Endothelial cell of umbilical vein (primary cell): Measurements from ENCODE around the gene CDT1.

Experiments used
- FOS ChIP-seq: IDR thresholded peaks from 2 replicates; pipeline ENCODE4 v1.6.1; 2011; ENCODE audit warnings: mild to moderate bottlenecking, low read length, moderate library complexity, borderline replicate concordance; ENCODE audit not compliant: insufficient read depth
- POLR2A ChIP-seq: IDR thresholded peaks from 2 replicates; pipeline ENCODE4 v1.6.1; 2012; ENCODE audit warnings: low read depth, mild to moderate bottlenecking, control low read depth, low read length
- TF ChIP-seq, protein P1 (sequence below), 2 donors: IDR thresholded peaks; 1 replicate in 1 of 2; 2 replicates in 1 of 2; pipeline ENCODE4 v1.5.1; 2011; ENCODE audit warnings: low read length in 2 of 2, mild to moderate bottlenecking in 2 of 2, moderate library complexity in 2 of 2, control low read depth in 1 of 2, inconsistent platforms in 1 of 2, low read depth in 1 of 2; ENCODE audit not compliant: insufficient read depth in 1 of 2; ENCODE audit errors: extremely low read depth in 1 of 2

DNA sequence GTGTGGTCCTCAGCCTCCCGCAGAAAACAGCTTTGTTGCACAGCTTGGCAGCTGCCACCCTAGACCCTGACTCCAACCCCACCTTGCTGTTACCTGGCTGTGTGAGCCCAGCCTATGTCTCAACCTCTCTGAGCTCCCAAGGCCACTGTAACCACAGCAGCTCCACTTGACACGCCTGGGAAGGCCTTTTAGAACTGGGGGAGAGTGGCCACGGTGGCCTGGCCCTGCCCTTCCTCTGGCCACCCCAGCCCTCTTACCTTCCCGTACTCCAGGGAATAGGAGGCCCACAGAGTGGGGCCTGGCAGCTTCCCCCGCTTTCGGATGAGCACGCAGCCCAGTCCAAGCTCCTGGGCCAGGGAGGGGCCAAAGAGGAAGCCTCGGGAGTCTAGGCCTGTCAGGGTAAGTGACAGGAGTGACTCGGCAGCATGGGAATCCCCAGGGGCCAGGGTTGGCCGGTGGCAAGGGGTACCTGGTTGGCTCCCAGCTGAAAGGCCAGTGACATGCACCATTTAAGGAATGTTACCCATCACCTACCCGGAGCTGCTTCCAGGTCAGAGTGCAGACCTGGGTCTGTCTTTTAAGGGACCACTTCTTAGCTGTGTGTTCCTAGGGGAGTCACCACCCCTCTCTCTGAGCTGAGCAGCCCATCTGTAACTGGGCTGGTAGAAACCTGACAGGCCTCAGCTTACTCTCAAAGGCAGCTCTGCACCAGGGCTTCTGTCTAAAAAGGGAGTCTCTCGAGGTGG, 6.8 kb downstream of the CDT1 start:
- TF ChIP-seq, protein P1, sequence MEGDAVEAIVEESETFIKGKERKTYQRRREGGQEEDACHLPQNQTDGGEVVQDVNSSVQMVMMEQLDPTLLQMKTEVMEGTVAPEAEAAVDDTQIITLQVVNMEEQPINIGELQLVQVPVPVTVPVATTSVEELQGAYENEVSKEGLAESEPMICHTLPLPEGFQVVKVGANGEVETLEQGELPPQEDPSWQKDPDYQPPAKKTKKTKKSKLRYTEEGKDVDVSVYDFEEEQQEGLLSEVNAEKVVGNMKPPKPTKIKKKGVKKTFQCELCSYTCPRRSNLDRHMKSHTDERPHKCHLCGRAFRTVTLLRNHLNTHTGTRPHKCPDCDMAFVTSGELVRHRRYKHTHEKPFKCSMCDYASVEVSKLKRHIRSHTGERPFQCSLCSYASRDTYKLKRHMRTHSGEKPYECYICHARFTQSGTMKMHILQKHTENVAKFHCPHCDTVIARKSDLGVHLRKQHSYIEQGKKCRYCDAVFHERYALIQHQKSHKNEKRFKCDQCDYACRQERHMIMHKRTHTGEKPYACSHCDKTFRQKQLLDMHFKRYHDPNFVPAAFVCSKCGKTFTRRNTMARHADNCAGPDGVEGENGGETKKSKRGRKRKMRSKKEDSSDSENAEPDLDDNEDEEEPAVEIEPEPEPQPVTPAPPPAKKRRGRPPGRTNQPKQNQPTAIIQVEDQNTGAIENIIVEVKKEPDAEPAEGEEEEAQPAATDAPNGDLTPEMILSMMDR (IDR thresholded peaks at IDR 0.05; ENCODE audit: extremely low read depth in 1 of 2, insufficient read depth in 1 of 2, low read depth in 1 of 2, low read length in 2 of 2), result no peak
- TF ChIP-seq FOS (no peak), POLR2A (no peak)
